B cell (primary cell): ENCODE results near the gene PCDH15. TPM values are rescaled to one million over a fixed set of nuclear protein-coding genes. Genes with fewer than 3 reads are reported as not detected.

ENCODE experiments used
- ATAC-seq: fragments of 200-7000 bp; cut with Tn5 transposase; one replicate; pipeline ENCODE4 v1.10.0; 2021; ENCODE audit warnings: low read depth, mild to moderate bottlenecking, moderate number of reproducible peaks, moderate library complexity
- CTCF ChIA-PET: fragments of 350-600 bp; sonication (Branson Sonifier 250); formaldehyde crosslinking; loops from one replicate; lab custom pipeline; 2021; ENCODE audit warnings: antibody characterized with exemption, inconsistent platforms; lab: Charles Lee
- POLR2A ChIA-PET: fragments of 350-600 bp; sonication (Branson Sonifier 250); formaldehyde crosslinking; loops from one replicate; lab custom pipeline; 2021; ENCODE audit warnings: antibody characterized with exemption; lab: Charles Lee
- DNase-seq: peaks from one replicate; pipeline ENCODE4 v3.0.0; 2013
- H2AFZ ChIP-seq: 2 replicates; pipeline ENCODE4 v1.6.1; 2012; ENCODE audit warnings: mild to moderate bottlenecking, low read depth, low read length; ENCODE audit not compliant: insufficient read depth, poor library complexity, severe bottlenecking
- H3K27ac ChIP-seq, 2 donors: 1 replicate in 1 of 2; 2 replicates in 1 of 2; pipeline ENCODE4 v1.5.1; 2012 to 2013; ENCODE audit warnings: low read length in 2 of 2, mild to moderate bottlenecking in 2 of 2, moderate library complexity in 1 of 2
- H3K27me3 ChIP-seq, 4 experiments: fragments of 200-600 bp in 1 of 4; sonication (generic) in 1 of 4; replicated peaks in 1 of 4; 1 replicate in 2 of 4; 2 replicates in 2 of 4; pipeline versions ENCODE4 v1.6.1 to v1.7.0; 2013 to 2016; ENCODE audit warnings: low read length in 3 of 4, mild to moderate bottlenecking in 2 of 4, mixed read lengths in 1 of 4, moderate library complexity in 1 of 4; ENCODE audit not compliant: insufficient read depth in 4 of 4, control insufficient read depth in 3 of 4; ENCODE audit errors: control extremely low read depth in 1 of 4
- H3K36me3 ChIP-seq, 2 experiments: replicated peaks in 1 of 2; 1 replicate in 1 of 2; 2 replicates in 1 of 2; pipeline versions ENCODE4 v1.6.1 to v1.7.1; 2013; ENCODE audit warnings: low read length in 1 of 2; ENCODE audit not compliant: insufficient read depth in 2 of 2, control insufficient read depth in 1 of 2; ENCODE audit errors: control extremely low read depth in 1 of 2, extremely low read depth in 1 of 2
- H3K4me1 ChIP-seq, 2 donors: fragments of 200-600 bp in 1 of 2; sonication (generic) in 1 of 2; 1 replicate in 1 of 2; 2 replicates in 1 of 2; pipeline versions ENCODE4 v1.5.1 to v1.6.1; 2013 to 2017; ENCODE audit warnings: low read length in 2 of 2; ENCODE audit not compliant: control insufficient read depth in 2 of 2, insufficient read depth in 2 of 2
- H3K4me2 ChIP-seq: replicated peaks from 2 replicates; pipeline ENCODE3; 2012; ENCODE audit warnings: mild to moderate bottlenecking, low read depth, low read length; ENCODE audit not compliant: poor library complexity, severe bottlenecking
- H3K4me3 ChIP-seq, 5 experiments: fragments of 200-600 bp in 1 of 5; sonication (generic) in 1 of 5; 1 replicate in 3 of 5; 2 replicates in 2 of 5; pipeline versions ENCODE4 v1.5.1 to v1.7.0; 2011 to 2016; ENCODE audit warnings: low read length in 4 of 5, mild to moderate bottlenecking in 4 of 5, low read depth in 2 of 5, control low read depth in 1 of 5, moderate library complexity in 1 of 5; ENCODE audit not compliant: insufficient read depth in 1 of 5; ENCODE audit errors: control extremely low read depth in 1 of 5, extremely low read depth in 1 of 5
- H3K79me2 ChIP-seq: fragments of 200-600 bp; sonication (generic); one replicate; pipeline ENCODE4 v1.6.0; 2016; ENCODE audit warnings: low read length; ENCODE audit not compliant: control insufficient read depth, insufficient read depth
- H3K9ac ChIP-seq: fragments of 200-600 bp; sonication (generic); 2 replicates; pipeline ENCODE4 v1.6.1; 2017; ENCODE audit warnings: mild to moderate bottlenecking, low read length, moderate library complexity
- H3K9me3 ChIP-seq, 3 donors: one replicate each; pipeline versions ENCODE4 v1.6.1 to v1.7.1; 2013; ENCODE audit warnings: low read length in 2 of 3; ENCODE audit not compliant: control insufficient read depth in 2 of 3, insufficient read depth in 1 of 3; ENCODE audit errors: control extremely low read depth in 1 of 3
- H4K20me1 ChIP-seq: 2 replicates; pipeline ENCODE4 v1.6.0; 2012; ENCODE audit warnings: mild to moderate bottlenecking, low read length; ENCODE audit not compliant: insufficient read depth, control insufficient read depth, poor library complexity, severe bottlenecking
- H3K27ac Mint-ChIP-seq: one replicate; pipeline ENCODE4 v1.8.0; 2021; ENCODE audit warnings: mixed read lengths
- H3K27me3 Mint-ChIP-seq: one replicate; pipeline ENCODE4 v1.8.0; 2021; ENCODE audit warnings: mixed read lengths
- H3K4me1 Mint-ChIP-seq: one replicate; pipeline ENCODE4 v1.8.0; 2021; ENCODE audit warnings: mixed read lengths
- H3K4me3 Mint-ChIP-seq: one replicate; pipeline ENCODE4 v1.8.0; 2021; ENCODE audit warnings: mixed read lengths
- H3K9me3 Mint-ChIP-seq: one replicate; pipeline ENCODE4 v1.8.0; 2022; ENCODE audit warnings: mixed read lengths; ENCODE audit not compliant: insufficient read depth
- CTCF ChIP-seq: fragments of 200-600 bp; IDR thresholded peaks from one replicate; pipeline ENCODE4 v1.8.0; 2022; ENCODE audit warnings: antibody characterized with exemption, mild to moderate bottlenecking
- EZH2 ChIP-seq: IDR thresholded peaks from 2 replicates; pipeline ENCODE4 v1.6.1; 2012; ENCODE audit warnings: borderline replicate concordance, low read depth, mild to moderate bottlenecking, moderate library complexity, low read length; ENCODE audit not compliant: insufficient read depth, poor library complexity, severe bottlenecking
- WGBS: methylation state at CpG from one replicate; pipeline ENCODE4 v1.1.5; 2013; ENCODE audit warnings: missing lambda C conversion rate; ENCODE audit not compliant: insufficient coverage; 5-methylcytosine and 5-hydroxymethylcytosine counted together
- intact Hi-C: fragments of 100-400 bp; cut with micrococcal nuclease; formaldehyde crosslinking; loops from one replicate; pipeline ENCODE4 v1.10.0; 2022
- polyA plus RNA-seq: library from polyadenylated mRNA; depleted of rRNA; stranded (reverse); fragments of >200 nt; gene quantifications from 2 replicates; pipeline ENCODE4 v1.2.3, GENCODE V29; 2012
- total RNA-seq, 2 donors: library from RNA; stranded (reverse); fragments of 120-200 nt in 1 of 2; gene quantifications; 1 replicate in 1 of 2; 2 replicates in 1 of 2; pipeline versions ENCODE4 v1.2.3 to v1.2.4, GENCODE V29; 2013 to 2022

PCDH15 gene
- total and polyA plus RNA-seq, 2 donors (not counting 1 experiment from before 2014, with no cell fraction given), result not detected

GRCh38 chr10:54554028-54554427 is 247.0 kb downstream of the PCDH15 start:
- H3K4me1 Mint-ChIP-seq, result no peaks in the 10 kb centered on the region
- DNase-seq (no peak), ATAC-seq (no peak)
- H3K27me3 ChIP-seq, result no peaks in the 10 kb centered on the region
- ChIA-PET POLR2A (no interaction called here), CTCF (no interaction called here)
- no peaks in the 10 kb centered on the region for H3K27me3 Mint-ChIP-seq
- TF ChIP-seq CTCF, result no peak
- TF ChIP-seq EZH2, result no peak
- no peaks in the 10 kb centered on the region for H4K20me1 ChIP-seq
- intact Hi-C loops, result no loop called here
- no peaks in the 10 kb centered on the region for H3K4me1 ChIP-seq
- H3K9me3 ChIP-seq, result no peaks in the 10 kb centered on the region
- no peak overlapping the region for H3K9ac ChIP-seq
- no peak overlapping the region for H3K4me3 ChIP-seq
- no peak overlapping the region for H2AFZ ChIP-seq
- H3K4me3 Mint-ChIP-seq, result no peak overlapping the region
- H3K27ac Mint-ChIP-seq, result no peak overlapping the region
- H3K27ac ChIP-seq, result no peak overlapping the region
- no peaks in the 10 kb centered on the region for H3K79me2 ChIP-seq
- H3K36me3 ChIP-seq, result no peaks in the 10 kb centered on the region
- WGBS, result no CpG with 5 or more reads among the region's 2 CpGs
- no peaks in the 10 kb centered on the region for H3K9me3 Mint-ChIP-seq
- H3K4me2 ChIP-seq, result no peak overlapping the region

- Mint-ChIP-seq H3K4me1 (no peaks in the 10 kb centered on the region), H3K27ac (no peak overlapping the region), H3K4me3 (no peak overlapping the region), H3K9me3 (no peaks in the 10 kb centered on the region), H3K27me3 (no peaks in the 10 kb centered on the region)
- Histone ChIP-seq H3K79me2 (no peaks in the 10 kb centered on the region), H3K27ac (no peak overlapping the region), H3K36me3 (no peaks in the 10 kb centered on the region), H3K4me2 (no peak overlapping the region), H2AFZ (no peak overlapping the region), H3K4me1 (no peaks in the 10 kb centered on the region), H3K27me3 (no peaks in the 10 kb centered on the region), H4K20me1 (no peaks in the 10 kb centered on the region), H3K9ac (no peak overlapping the region), H3K4me3 (no peak overlapping the region), H3K9me3 (no peaks in the 10 kb centered on the region)
- ChIA-PET POLR2A (no interaction called here), CTCF (no interaction called here)
- no CpG with 5 or more reads among the region's 3 CpGs for WGBS
- DNase-seq (no peak), ATAC-seq (no peak)
- no peak for TF ChIP-seq EZH2
- no peak for TF ChIP-seq CTCF
- intact Hi-C loops, result no loop called here
Measured at GRCh38 chr10:54550016-54550415, 251.0 kb downstream of the PCDH15 start.
